Measurements from ENCODE around the gene HCRTR2. TPM values are rescaled to one million over a fixed set of nuclear protein-coding genes. Genes with fewer than 3 reads are reported as not detected.
"Not testable (repeated sequence)": the region's sequence is repeated elsewhere in the genome, so short reads cannot be mapped to it uniquely, and the experiment has no call there.

The HCRTR2 gene
- not detected in 2 replicates for total RNA-seq (2014; rRNA removed)
- polyA plus RNA-seq (2012), result not detected

- no peak for DNase-seq (ENCODE audit: low read depth)
Observed at GRCh38 chr6:55174211-55175026, at the start of gene HCRTR2. Gene HCRTR2 (plus strand): TSS chr6:55174515. CDS start chr6:55174588, 73 bp downstream.

DNA sequence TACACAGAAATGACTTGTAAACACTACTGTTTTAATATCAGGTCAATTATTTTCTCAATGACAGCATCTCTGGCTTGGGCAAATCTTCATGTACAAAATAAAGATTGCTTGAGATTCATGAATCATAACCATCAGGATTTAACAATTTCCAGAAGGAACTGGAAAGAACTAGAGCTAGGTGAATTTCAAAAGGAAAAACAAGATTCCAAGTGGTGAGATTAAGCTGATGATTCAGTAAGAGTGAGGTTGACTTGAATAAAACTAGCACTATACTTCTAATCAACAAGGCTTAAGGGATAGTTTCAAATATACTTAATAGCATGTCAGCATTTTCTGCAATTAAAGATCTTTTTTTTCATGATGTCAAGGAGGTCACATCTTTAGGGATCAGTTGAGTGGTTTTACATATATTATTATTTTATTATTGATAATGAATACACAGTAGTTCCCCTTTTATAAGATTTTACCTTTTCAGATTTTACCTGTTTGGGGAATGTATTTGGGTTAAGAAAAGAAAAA, 43.5 kb upstream of the HCRTR2 start:
- no peak for DNase-seq (ENCODE audit: low read depth)

DNA sequence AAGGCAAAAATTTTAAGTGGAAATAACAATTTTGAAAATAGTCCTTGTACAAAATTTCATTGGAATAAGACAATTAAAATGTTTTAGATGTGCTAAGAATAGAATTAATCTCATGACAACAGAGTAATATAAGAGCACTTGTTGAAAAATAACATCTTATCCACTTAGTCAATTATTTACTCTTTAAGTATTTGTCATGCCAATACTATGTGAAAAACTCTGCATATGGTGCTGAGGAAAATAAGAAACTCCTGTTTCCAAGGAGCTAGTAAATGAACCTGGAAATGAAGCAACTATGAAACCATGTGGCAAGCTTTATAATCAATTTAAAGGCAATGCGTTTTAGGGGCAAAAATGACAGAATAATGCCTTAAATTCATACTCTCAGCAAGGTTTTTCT, 42.7 kb upstream of the HCRTR2 start:
- no peak for DNase-seq (ENCODE audit: low read depth)

- no peak for DNase-seq (ENCODE audit: low read depth)
Observed at GRCh38 chr6:55136916-55137315, 37.4 kb upstream of the HCRTR2 start.

GRCh38 chr6:55137929-55138693, 36.2 kb upstream of the HCRTR2 start:
- no peak for DNase-seq (ENCODE audit: low read depth)

DNA sequence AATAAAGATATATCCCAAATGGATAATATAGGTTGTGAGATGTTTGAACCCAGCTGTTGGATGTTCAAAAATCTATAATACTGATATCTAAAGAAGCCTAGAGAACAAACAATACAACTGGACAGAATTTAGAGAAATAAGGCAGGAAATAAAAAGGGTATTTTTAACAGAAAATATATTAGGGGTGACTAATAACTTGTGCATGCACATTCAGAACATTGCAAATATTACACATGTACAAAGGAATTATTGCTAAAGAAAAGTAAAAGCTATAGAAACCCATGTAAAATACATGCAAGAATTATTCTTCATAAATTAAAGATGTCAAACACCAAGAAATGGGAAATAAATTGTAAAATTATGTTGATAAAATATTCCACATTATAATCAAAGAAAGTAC, 32.7 kb upstream of the HCRTR2 start:
- DNase-seq (ENCODE audit: low read depth), result no peak

DNA sequence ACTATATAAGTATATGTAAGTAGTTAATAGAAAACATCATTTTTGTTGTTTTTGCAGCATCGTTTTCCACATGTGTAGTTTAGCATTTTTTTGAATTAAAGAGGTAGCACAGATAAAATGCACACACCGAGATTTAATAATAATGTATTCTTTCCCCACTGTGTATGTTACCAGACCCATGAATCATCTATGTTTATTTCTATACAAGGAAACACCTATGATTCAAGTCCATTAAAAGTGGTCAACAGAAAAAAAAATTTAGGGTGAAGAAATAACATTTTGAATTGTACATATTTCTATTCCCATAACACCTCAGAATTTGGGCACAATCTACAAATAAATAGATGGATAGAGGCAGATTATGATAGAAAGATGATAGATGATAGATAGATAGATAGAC, 31.7 kb upstream of the HCRTR2 start:
- no peak for DNase-seq (ENCODE audit: low read depth)

DNA sequence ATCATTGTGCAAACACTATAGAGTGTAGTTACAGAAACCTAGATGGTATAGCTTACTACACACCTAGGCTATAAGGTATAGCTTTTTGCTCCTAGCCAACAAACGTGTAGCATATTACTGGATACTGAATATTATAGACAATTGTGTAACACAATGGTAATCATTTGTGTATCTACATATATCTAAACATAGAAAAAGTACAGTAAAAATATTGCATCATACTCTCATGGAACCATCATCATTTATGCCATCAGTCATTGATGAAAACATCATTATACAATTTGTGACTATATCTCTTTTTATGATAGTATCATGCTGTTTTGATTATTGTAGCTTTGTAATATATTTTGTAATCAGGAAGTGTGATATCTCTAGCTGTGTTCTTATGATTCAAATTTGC, 21.0 kb upstream of the HCRTR2 start:
- no peak for DNase-seq (ENCODE audit: low read depth)

DNA sequence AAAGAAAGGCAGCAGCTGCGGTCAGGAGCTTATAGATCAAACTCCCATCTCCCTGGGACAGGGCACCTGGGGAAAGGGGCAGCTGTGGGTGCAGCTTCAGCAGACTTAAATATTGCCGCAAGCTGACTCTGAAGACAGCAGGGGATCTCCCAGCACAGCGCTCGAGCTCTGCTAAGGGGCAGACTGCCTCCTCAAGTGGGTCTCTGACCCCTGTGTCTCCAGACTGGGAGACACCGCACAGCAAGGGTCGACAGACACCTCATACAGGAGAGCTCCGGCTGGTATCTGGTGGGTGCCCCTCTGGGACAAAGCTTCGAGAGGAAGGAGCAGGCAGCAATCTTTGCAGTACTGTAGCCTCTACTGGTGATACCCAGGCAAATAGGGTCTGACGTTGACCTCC, 15.5 kb upstream of the HCRTR2 start:
- not testable (repeated sequence) for DNase-seq (ENCODE audit: low read depth)

DNA sequence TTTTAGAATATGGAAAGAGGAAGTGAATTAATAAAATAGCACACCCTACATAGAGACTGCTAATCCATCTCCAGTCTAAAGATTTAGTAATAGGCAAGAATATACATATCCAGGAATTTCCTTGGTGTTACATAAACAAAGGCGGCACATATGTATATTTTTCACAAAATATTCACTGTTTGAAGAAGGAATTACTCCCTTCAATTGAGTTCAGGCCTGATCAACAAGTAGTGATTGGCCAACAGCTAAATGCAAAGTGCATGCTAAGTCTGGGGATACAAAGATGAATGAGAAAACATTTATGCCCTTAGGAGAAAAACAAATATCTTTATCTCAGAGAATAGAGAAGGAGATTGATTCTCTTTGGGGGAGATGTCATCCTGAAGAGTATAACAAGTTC, 6.5 kb upstream of the HCRTR2 start:
- no peak for DNase-seq (ENCODE audit: low read depth)

DNA sequence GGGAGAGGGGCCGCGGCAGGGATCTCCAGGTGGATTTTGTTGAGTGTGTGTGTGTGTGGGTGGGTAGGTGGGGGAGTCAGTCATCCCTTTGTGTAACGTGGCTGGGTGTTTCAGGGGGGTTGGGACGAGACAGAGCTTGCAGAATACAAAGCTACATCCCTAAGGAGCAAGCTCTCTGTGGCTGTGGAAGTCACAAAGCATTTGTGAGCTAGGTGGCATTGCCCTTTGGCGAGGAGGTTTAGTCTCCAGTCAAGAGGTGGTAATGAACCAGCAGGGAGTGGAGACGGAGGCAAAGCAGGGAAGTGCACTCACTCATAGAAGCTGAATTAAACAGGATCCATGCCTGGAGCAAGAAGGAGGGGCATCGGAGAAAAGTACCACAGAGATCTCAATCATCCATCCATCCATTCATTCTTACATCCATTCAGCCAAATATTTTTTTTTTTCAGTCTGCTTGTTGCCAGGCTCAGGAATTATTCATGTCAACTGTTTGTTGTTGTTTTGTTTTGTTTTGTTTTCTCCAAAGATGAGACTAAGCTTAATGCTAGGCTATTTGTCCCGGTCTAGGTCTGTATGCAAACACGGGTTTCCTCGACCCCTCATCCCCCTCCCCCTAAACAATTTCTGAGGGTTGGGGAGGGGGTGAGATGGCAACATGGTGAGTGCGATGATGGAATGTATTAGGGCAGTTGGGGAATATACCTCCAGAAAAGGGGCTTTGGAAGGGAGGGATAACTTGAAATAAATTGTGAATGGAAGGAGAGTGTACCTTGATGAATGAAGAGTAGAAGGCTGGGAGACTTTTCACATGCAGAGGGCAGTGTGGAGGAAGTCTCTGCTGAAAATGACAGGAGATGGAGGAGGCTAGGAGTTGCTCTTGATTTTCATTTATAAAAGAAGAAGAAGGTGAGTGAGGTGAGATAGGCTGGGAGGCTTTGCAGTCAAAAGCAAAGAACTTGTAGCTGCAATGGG, 1.0 kb downstream of the HCRTR2 start:
- DNase-seq (ENCODE audit: low read depth), result no peak

DNA sequence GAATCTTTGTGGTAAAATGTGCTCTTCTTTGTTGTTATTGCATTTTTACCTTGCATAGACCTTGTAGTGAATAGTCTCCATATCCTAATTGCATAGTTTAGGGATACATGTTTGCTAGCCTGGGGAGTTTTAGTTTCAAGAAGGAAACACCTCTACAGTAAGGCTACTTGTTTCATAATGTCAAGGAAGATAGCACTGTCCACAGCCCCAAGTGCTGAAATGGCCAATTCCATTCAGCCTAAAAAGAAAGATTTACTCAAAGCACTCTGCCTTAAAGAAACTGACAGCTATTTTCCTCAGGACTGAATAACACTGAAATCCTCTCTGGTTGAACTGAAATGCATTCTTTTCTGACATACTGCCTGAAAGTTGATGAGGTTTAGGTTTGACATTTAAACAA, 2.6 kb downstream of the HCRTR2 start:
- peak; percentile 0 for DNase-seq (ENCODE audit: low read depth)

DNA sequence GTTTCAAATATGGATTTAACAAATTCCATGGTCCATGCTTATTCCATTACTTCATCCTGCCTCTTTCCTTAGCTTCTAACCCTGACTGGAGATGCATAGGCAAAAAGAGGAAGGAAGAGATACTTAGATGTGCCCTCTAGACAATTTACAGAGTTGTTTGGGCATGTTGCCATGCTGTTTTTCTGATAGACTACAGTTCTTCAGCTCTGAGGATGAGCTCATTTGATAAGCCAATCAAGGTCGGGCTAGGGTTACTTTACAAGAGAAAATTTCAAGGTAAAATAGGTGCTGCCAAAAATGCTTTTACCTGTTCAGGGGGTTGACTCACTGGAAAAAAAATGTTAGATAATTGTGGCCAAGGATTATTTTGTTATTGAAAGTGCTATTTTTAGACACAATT, 5.9 kb downstream of the HCRTR2 start:
- DNase-seq (ENCODE audit: low read depth), result no peak

DNA sequence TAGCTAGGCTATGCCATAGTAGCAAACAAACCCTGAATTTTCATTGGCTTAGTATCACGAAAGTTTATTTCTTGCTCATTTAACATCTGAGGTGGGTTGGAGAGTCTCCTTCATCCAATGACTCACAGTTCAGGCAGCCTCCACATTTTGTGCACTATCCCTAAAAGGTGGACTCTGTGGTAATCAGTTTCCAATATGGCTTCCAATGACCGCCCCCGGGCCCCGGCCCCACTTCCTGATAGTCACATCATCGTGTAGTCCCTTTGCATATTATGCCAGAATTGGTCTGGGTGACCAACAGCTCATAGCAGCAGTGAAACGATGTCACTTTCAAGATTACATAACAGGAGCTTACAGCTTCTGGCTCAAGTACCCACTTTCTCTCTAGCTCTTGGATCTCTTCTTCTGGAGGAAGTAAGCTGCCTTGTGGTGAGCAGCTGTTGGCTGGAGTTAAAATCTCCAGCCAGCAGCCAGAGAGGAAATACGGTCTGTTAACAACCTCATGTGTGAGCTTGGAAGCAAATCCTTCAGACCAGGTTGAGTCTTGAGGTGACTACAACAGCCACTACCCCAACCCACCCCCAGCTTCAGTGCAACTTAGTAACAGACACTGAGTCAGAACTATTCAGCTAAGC, 7.8 kb downstream of the HCRTR2 start:
- no peak for DNase-seq (ENCODE audit: low read depth)

GRCh38 chr6:55184782-55185530, 10.6 kb downstream of the HCRTR2 start:
- DNase-seq (ENCODE audit: low read depth), result no peak

DNA sequence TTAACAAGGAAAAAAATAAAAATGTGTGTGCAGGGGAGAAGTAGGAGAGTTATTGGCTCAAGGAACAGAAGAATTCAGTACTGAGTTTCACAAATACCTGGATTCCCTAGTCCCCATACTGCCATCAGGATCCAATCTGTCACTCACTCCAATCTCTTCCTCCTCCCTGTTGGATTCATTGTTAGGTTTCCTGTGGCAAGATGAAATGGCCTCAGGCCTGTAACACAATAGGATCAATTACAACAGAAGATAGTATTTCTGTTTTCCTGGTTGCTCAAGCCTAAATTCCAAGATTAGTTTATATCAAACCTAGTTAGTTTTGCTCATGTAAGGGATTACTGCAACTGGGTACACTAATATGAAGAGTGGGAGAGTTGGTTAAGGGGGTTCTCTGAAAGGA, 24.4 kb downstream of the HCRTR2 start:
- no peak for DNase-seq (ENCODE audit: low read depth)

DNA sequence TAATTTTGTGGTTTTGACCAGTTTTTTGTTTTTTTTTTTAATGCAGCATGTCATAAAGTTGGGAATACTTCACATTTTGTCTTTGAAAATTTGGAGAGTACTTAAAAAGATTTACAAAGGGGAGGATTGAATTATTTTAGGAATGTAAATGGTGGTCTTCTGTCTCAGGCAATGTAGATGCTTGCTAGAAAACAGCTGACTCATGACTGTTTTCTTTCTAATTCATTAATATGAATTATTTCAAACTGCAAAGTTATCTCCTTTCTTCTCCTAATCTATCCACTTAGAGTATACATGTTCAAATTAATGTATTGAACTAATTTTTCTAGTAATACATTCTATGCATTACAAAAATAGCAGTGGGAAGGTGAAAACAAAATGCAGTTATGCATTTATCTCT, 24.9 kb downstream of the HCRTR2 start:
- DNase-seq (ENCODE audit: low read depth), result no peak

DNA sequence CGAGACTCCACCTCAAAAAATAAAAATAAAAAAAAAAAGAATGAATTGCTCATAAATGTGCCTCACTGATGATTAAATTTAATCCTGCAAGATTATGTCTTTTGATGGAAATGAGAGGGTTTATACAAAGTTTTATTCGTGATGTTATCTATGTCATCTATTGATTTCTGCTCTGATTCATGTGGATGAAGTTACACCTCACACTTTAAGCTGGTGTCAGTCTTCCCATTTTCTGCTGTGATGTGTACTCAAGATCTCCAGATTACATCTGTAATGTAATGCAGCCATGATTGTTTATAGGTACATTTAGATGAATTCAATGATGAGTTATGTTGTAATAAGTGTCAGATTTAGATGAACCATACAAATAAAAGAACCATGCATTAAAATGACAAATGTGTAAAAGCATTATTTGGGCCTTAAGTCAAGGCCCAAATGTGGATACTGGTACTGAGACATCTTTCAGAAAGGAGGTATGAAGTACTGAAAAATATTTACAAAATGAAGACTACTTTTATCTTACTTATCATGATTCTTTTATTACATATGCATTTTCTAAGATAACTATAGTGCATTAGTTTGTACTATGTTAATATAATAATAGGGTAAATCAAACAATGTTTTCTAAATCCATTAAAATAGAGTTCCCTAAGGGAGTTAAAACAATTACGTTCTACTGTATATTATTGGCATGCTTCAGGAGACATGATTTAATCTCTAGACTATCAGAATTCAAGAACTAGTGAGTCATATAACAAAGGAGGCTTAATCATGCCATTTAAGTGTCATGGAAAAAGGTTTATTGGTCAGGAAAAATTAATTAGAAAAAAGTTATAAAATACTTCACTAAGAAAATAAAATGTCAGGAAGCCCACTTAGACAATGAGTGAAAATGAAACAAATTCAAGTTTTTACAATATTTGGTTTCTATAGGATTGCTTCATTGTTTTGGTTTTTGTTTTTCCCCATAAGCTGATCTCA, 34.5 kb downstream of the HCRTR2 start:
- no peak for DNase-seq (ENCODE audit: low read depth)

DNA sequence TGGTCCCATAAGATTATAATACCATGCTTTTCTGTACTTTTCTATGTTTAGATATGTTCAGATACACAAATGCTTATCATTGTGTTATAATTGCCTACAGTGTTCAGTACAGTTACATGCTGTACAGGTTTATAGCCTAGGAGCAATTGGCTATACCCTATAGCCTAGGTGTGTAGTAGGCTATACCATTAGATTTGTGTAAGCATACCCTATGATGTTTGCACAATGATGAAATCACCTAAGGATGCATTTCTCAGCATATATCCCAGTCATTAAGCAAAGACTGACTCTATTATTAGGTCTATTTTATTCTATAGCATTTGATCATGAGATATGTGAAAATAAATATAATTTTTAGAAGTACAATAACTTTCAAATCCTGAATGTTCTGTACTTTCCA, 36.6 kb downstream of the HCRTR2 start:
- DNase-seq (ENCODE audit: low read depth), result no peak
